ENCODE measurements around the gene PRELID3B.
A peak's percentile ranks its signal among the peaks of the same experiment; 100 is the strongest.

PRELID3B gene

DNA sequence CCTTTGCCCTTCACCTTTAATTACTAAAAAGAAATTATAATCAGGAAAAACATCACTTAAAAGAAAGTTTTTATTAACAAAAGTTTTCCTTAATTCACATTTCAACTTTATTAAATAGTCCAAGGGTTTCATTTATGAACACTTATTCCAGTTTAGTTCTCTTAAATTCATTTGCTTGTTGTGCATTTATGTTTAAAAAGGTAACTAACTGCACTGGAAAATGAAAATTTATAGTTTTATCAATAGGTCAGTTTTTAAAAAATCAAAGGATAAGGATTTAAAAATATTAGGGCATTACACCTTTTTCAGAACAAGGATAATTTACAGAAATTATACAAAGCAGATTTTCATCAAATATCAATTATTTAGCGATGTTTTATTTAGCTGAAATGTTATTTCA is 9.5 kb downstream of the PRELID3B start:
- TF ChIP-seq, protein P1, sequence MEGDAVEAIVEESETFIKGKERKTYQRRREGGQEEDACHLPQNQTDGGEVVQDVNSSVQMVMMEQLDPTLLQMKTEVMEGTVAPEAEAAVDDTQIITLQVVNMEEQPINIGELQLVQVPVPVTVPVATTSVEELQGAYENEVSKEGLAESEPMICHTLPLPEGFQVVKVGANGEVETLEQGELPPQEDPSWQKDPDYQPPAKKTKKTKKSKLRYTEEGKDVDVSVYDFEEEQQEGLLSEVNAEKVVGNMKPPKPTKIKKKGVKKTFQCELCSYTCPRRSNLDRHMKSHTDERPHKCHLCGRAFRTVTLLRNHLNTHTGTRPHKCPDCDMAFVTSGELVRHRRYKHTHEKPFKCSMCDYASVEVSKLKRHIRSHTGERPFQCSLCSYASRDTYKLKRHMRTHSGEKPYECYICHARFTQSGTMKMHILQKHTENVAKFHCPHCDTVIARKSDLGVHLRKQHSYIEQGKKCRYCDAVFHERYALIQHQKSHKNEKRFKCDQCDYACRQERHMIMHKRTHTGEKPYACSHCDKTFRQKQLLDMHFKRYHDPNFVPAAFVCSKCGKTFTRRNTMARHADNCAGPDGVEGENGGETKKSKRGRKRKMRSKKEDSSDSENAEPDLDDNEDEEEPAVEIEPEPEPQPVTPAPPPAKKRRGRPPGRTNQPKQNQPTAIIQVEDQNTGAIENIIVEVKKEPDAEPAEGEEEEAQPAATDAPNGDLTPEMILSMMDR (conservative IDR thresholded peaks at IDR 0.05; ENCODE audit: low read depth, low read length) = no peak
- peak overlapping the region; percentile 60 for H3K4me3 ChIP-seq (ENCODE audit: low read length)
- no peak for DNase-seq (ENCODE audit: low read depth)

GRCh38 chr20:59032713-59033059 is 9.9 kb downstream of the PRELID3B start:
- TF ChIP-seq, protein P1 (conservative IDR thresholded peaks at IDR 0.05; ENCODE audit: low read depth, low read length) = no peak
- DNase-seq (ENCODE audit: low read depth) = no peak
- peak overlapping the region; percentile 60 for H3K4me3 ChIP-seq (ENCODE audit: low read length)

GRCh38 chr20:59032023-59032712 is 10.4 kb downstream of the PRELID3B start, which contains the start of gene ATP5F1E:
Gene ATP5F1E (minus strand): TSS chr20:59032335. CDS start chr20:59032251, 84 bp downstream.
- TF ChIP-seq, protein P1 (conservative IDR thresholded peaks at IDR 0.05; ENCODE audit: low read depth, low read length) = no peak
- peak; percentile 74 for DNase-seq (ENCODE audit: low read depth)
- H3K4me3 ChIP-seq (ENCODE audit: low read length) = peak within 1 kb of the TSS; percentile 75

- TF ChIP-seq, protein P1 (conservative IDR thresholded peaks at IDR 0.05; ENCODE audit: low read depth, low read length) = no peak
Measured at GRCh38 chr20:59031564-59032022, 11.0 kb downstream of the PRELID3B start.

DNA sequence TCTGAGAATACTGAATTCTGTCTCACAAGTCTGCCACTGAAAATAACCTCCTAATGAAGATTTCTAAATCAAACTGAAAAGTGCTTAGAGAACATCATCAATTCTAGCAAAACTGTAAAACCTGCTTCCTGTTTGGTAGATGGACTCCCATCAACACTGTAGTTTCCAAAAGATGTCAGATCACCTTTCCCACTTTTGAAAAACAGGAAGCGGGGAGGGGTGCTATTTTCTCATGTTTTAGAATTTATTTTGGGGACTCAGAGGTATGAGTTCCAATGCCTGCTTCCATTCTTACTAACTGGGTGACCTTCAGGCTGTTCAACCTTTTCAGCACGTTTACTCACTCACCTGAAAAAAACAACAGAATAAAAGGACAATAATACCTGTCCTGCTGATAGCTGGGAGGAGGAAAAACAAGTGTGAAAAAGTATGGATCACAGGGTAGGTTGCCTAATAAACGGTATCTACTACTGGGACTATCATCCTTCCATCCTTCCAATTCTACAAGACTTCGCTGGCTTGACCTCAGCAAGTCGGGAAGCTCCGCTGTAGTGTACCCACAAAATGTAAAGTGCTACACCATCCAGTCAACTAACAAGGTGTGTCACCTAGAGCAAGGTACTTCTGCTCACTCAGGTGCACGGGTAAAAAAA is 11.5 kb downstream of the PRELID3B start:
- TF ChIP-seq, protein P1 (conservative IDR thresholded peaks at IDR 0.05; ENCODE audit: low read depth, low read length) = no peak
- DNase-seq (ENCODE audit: low read depth) = no peak
- H3K4me3 ChIP-seq (ENCODE audit: low read length) = peak overlapping the region; percentile 75

More at GRCh38 chr20:59031564-59032022, 11.0 kb downstream of the PRELID3B start:
- no peak for DNase-seq (ENCODE audit: low read depth)
- peak overlapping the region; percentile 75 for H3K4me3 ChIP-seq (ENCODE audit: low read length)

DNA sequence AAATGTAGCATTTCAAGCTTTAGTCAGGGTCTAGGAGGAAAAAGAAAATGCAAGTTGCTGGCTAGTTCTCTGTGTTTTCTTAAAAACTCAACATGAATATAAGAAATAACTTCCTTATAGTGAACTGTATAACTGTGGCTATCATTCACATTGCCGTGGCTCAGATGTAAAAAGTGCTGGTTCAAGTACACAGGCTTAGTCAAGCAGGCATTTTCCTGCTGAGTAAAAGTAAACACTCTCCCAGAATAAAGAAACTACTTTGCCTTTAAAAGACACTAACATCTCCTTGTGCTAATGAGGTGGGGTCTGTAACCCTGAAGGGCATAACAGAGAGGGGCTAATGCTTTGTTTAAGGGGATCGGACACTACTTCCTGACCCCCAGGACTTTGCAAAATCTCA is 13.8 kb downstream of the PRELID3B start:
- DNase-seq (ENCODE audit: low read depth) = no peak
- peak overlapping the region; percentile 32 for H3K4me3 ChIP-seq (ENCODE audit: low read length)
- TF ChIP-seq, protein P1 (conservative IDR thresholded peaks at IDR 0.05; ENCODE audit: low read depth, low read length) = no peak
